Measurements from ENCODE around the gene RELL2. TPM values are rescaled to one million over a fixed set of nuclear protein-coding genes. Genes with fewer than 3 reads are reported as not detected.

The RELL2 gene
- total and polyA plus RNA-seq, 10 donors: 8.7 to 26.2 (median 12.3) TPM

DNA sequence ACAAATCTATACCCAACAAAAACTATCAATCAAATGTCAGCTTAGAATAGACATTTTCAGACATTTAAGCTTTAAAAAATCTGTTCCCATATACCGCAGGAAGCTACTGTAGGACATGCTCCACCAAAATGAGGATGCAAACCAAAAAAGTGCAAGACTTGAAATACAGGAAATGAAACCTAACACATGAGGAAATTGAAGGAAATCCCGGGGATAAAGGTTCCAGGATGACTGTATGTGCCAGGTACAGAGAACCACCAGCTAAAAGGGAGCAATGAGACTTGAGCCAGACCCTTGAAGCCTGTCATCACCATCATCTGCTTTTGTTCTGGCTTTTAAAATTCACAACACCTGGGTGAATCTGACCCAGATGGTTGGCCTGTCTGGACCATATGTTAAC lies 39.4 kb upstream of the RELL2 start:
- 28 to 55% (median 35%) methylated on average over 2 of the region's 2 CpGs for WGBS, 5 donors
- peaks cover 0 to 26% (median 4%) of the 10 kb centered on the region in 6 donors for H3K36me3 ChIP-seq
- intact Hi-C loops (cut with DNase I; ENCODE audit: low total_unique reads): no loop called here
- TF ChIP-seq POLR2A (IDR thresholded peaks at IDR 0.05): no peak
- no peak for TF ChIP-seq POLR2AphosphoS5 (IDR thresholded peaks at IDR 0.05)
- TF ChIP-seq CTCF (IDR thresholded peaks at IDR 0.05 in 8 of 11, conservative IDR thresholded peaks at IDR 0.05 in 3 of 11): no peak
- no peak for DNase-seq
- peaks cover 0 to 9% (median 0%) of the 10 kb centered on the region in 8 donors for H3K9me3 ChIP-seq
- H3K27me3 ChIP-seq (replicated peaks in 1 of 7): no peaks in the 10 kb centered on the region
- peak overlapping the region in 4 of 8 donors; percentile 13 to 67 (median 34) for H3K27ac ChIP-seq
- peaks cover 12 to 86% (median 59%) of the 10 kb centered on the region in 6 donors for H3K4me1 ChIP-seq
- H3K4me3 ChIP-seq: no peak overlapping the region

GRCh38 chr5:141597814-141598213 lies 39.0 kb upstream of the RELL2 start:
- intact Hi-C loops (cut with DNase I; ENCODE audit: low total_unique reads): no loop called here

DNA sequence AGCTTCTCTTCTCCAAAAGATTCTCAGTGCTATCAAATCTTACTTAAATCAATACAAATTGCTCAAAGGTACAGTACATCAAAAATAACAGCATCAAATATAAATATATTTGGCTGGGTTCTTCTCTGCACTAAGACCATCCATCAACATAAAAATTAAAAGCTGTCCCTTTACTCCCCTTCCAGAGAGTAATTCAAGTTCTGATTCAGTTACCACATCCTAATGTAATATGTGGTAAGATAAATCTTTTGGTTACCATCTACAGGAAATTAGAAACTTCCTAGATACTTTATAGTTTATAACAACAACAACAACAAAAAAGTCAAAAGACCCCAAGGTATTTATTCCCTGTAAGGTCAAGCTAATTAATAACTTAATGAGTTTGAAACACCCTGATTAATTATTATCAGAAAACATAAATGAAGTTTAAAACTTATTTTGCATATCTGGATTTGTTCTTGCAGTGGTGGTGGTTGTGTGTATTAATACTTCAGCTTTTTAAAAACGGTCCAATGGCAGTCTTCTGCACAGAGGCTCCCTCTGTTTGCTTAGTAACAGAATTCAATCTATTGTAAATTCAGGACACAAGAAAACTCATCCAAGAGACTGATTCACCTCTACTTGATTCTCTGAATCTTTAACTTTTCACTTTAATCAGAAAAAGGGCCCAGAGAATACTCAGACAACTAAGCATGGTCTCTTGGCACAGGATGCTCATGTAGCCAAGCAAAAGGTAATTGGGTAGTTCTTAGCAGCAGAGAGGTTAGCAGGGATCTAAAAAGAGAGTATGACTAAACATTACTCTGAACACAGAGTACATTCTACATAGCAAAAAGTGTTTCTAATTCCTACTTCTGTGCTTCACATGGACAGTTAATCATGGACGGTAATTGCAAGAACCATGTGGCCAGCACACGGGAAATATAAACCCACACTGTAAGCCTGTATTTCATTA lies 38.1 kb upstream of the RELL2 start:
- no peak for DNase-seq
- Histone ChIP-seq H3K27ac (peak overlapping the region in 5 of 8 donors; percentile 4 to 67 (median 24)), H3K4me1 (peaks cover 16 to 86% (median 64%) of the 10 kb centered on the region in 6 donors)

More at GRCh38 chr5:141597814-141598213, 39.0 kb upstream of the RELL2 start:
- WGBS, 5 donors: 92 to 98% (median 96%) methylated on average over 2 of the region's 2 CpGs
- peaks cover 13 to 86% (median 60%) of the 10 kb centered on the region in 6 donors for H3K4me1 ChIP-seq
- no peak for TF ChIP-seq CTCF (IDR thresholded peaks at IDR 0.05 in 8 of 11, conservative IDR thresholded peaks at IDR 0.05 in 3 of 11)
- no peak for TF ChIP-seq POLR2A (IDR thresholded peaks at IDR 0.05)
- TF ChIP-seq POLR2AphosphoS5 (IDR thresholded peaks at IDR 0.05): no peak
- H3K27ac ChIP-seq: peak overlapping the region in 4 of 8 donors; percentile 13 to 67 (median 34)
- no peak overlapping the region for H3K4me3 ChIP-seq
- H3K27me3 ChIP-seq (replicated peaks in 1 of 7): no peaks in the 10 kb centered on the region
- H3K36me3 ChIP-seq: peaks cover 0 to 26% (median 4%) of the 10 kb centered on the region in 6 donors
- DNase-seq: no peak
- peaks cover 0 to 9% (median 0%) of the 10 kb centered on the region in 8 donors for H3K9me3 ChIP-seq

More for the DNA sequence above, 38.1 kb upstream of the RELL2 start:
- H3K4me3 ChIP-seq: no peak overlapping the region
- intact Hi-C loops (cut with DNase I; ENCODE audit: low total_unique reads): no loop called here
- peaks cover 0 to 9% (median 0%) of the 10 kb centered on the region in 8 donors for H3K9me3 ChIP-seq
- TF ChIP-seq CTCF (IDR thresholded peaks at IDR 0.05 in 8 of 11, conservative IDR thresholded peaks at IDR 0.05 in 3 of 11) (no peak), POLR2AphosphoS5 (IDR thresholded peaks at IDR 0.05) (no peak), POLR2A (IDR thresholded peaks at IDR 0.05) (no peak)
- WGBS, 5 donors: 51 to 77% (median 57%) methylated on average over 3 of the region's 3 CpGs
- no peaks in the 10 kb centered on the region for H3K27me3 ChIP-seq (replicated peaks in 1 of 7)
- H3K36me3 ChIP-seq: peaks cover 0 to 18% (median 4%) of the 10 kb centered on the region in 6 donors
